Measurements from ENCODE around the gene C4A.
"Not testable (repeated sequence)": the region's sequence is repeated elsewhere in the genome, so short reads cannot be mapped to it uniquely, and the experiment has no call there.

DNA sequence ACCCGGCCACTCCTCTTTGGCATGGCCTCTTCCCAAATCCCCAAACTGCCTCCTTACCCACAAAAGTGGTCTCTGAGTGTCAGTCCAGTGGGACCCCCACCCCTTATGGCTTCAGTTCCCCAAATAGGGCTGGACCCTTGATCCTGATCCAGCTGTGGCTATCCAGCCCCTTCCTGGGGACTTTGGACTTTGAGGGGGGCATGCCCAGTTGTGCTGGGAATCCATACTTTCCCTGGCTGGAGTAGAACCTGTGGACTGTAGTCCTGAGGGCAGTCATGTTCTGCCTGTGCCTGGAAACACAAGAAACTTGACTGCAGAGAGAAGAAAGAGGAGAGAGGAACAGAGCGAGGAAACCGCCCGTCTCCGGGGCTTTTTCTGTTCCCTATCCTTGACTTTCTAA is 55.3 kb downstream of the C4A start:
- TF ChIP-seq, protein P1, sequence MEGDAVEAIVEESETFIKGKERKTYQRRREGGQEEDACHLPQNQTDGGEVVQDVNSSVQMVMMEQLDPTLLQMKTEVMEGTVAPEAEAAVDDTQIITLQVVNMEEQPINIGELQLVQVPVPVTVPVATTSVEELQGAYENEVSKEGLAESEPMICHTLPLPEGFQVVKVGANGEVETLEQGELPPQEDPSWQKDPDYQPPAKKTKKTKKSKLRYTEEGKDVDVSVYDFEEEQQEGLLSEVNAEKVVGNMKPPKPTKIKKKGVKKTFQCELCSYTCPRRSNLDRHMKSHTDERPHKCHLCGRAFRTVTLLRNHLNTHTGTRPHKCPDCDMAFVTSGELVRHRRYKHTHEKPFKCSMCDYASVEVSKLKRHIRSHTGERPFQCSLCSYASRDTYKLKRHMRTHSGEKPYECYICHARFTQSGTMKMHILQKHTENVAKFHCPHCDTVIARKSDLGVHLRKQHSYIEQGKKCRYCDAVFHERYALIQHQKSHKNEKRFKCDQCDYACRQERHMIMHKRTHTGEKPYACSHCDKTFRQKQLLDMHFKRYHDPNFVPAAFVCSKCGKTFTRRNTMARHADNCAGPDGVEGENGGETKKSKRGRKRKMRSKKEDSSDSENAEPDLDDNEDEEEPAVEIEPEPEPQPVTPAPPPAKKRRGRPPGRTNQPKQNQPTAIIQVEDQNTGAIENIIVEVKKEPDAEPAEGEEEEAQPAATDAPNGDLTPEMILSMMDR (IDR thresholded peaks at IDR 0.05) = not testable (repeated sequence)
- TF ChIP-seq POLR2AphosphoS5, EP300, POLR2A (IDR thresholded peaks at IDR 0.05): not testable (repeated sequence)

All from stomach (tissue), 4 donors.